Smooth muscle cell (in vitro differentiated cells): ENCODE data around the gene SDC1. TPM values are rescaled to one million over a fixed set of nuclear protein-coding genes. Genes with fewer than 3 reads are reported as not detected.

Experiments
- DNase-seq: peaks from one replicate; lab custom pipeline; 2025; ENCODE audit not compliant: unreplicated experiment; lab: John Stamatoyannopoulos, UW
- H2AFZ ChIP-seq: fragments of 200-600 bp; sonication (generic); 2 replicates; pipeline ENCODE4 v1.6.0; 2016; ENCODE audit warnings: antibody characterized with exemption, low read depth, mild to moderate bottlenecking
- H3F3A ChIP-seq: fragments of 200-600 bp; sonication (generic); 2 replicates; pipeline ENCODE4 v1.6.0; 2017; ENCODE audit warnings: antibody characterized with exemption, low read depth
- H3K27ac ChIP-seq: fragments of 200-600 bp; sonication (generic); 2 replicates; pipeline ENCODE4 v1.5.1; 2016; ENCODE audit warnings: low read depth, mild to moderate bottlenecking
- H3K27me3 ChIP-seq: fragments of 200-600 bp; sonication (generic); 2 replicates; pipeline ENCODE4 v1.6.1; 2016; ENCODE audit warnings: low read depth, mild to moderate bottlenecking
- H3K36me3 ChIP-seq: fragments of 200-600 bp; sonication (generic); 2 replicates; pipeline ENCODE4 v1.5.1; 2016; ENCODE audit warnings: low read depth
- H3K4me1 ChIP-seq: fragments of 200-600 bp; sonication (generic); 2 replicates; pipeline ENCODE4 v1.5.1; 2016; ENCODE audit warnings: low read depth
- H3K4me2 ChIP-seq: fragments of 200-600 bp; sonication (generic); 2 replicates; pipeline ENCODE4 v1.6.0; 2016; ENCODE audit warnings: mild to moderate bottlenecking
- H3K4me3 ChIP-seq: fragments of 200-600 bp; sonication (generic); 2 replicates; pipeline ENCODE4 v1.5.1; 2016; ENCODE audit warnings: mild to moderate bottlenecking
- H3K79me2 ChIP-seq: fragments of 200-600 bp; sonication (generic); 2 replicates; pipeline ENCODE4 v1.6.0; 2016; ENCODE audit warnings: low read depth, mild to moderate bottlenecking
- H3K9ac ChIP-seq: fragments of 200-600 bp; sonication (generic); 2 replicates; pipeline ENCODE4 v1.6.0; 2016; ENCODE audit warnings: low read depth
- H3K9me3 ChIP-seq: fragments of 200-600 bp; sonication (generic); replicated peaks from 2 replicates; pipeline ENCODE4 v1.5.1; 2016; ENCODE audit warnings: low read depth
- H4K20me1 ChIP-seq: fragments of 200-600 bp; sonication (generic); 2 replicates; pipeline ENCODE4 v1.6.0; 2016; ENCODE audit warnings: low read depth
- CTCF ChIP-seq: fragments of 200-600 bp; sonication (generic); IDR thresholded peaks from 2 replicates; pipeline ENCODE4 v1.5.1; 2017; ENCODE audit warnings: borderline replicate concordance, mild to moderate bottlenecking, antibody characterized with exemption; ENCODE audit not compliant: insufficient read depth, poor library complexity, severe bottlenecking
- WGBS: methylation state at CpG from one replicate; pipeline ENCODE4 v1.1.7; 2016; ENCODE audit warnings: low lambda C conversion rate; 5-methylcytosine and 5-hydroxymethylcytosine counted together
- polyA plus RNA-seq: library from polyadenylated mRNA; unstranded; fragments of >200 nt; fragmentation: Nextera tagmentation; extraction: Ambion mirVana; gene quantifications from 2 replicates; pipeline ENCODE4 v1.2.1, GENCODE V29; 2016
- total RNA-seq: library from RNA; depleted of rRNA; stranded (reverse); fragments of >200 nt; gene quantifications from 2 replicates; pipeline ENCODE4 v1.2.3, GENCODE V29; 2014

Gene SDC1
- total and polyA plus RNA-seq, 2 experiments from 2014 or later: 61.0 to 88.1 TPM

DNA sequence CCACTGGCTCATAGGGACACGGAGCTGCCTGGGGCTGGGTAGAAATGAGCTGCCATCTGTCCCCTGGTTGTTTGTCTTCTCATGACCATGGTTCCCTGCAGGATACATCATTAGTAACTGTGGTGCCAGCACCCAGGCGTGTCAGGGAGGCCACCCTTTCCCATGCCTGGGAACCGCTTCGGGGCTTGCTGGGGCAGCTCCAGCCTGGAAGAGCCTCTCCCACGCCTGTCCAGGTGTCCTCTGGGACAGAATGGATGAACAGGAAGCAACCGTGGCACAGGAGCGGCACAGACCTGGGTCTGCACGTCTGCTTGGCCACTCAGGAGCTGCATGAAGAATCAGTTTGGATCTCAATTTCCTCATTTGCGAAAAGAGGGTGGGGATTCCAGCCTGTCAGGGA, 34.8 kb downstream of the SDC1 start:
- no peak overlapping the region for H3K9ac ChIP-seq
- H3K36me3 ChIP-seq: no peaks in the 10 kb centered on the region
- no peaks in the 10 kb centered on the region for H3K79me2 ChIP-seq
- H2AFZ ChIP-seq: no peak overlapping the region
- no peaks in the 10 kb centered on the region for H4K20me1 ChIP-seq
- no peaks in the 10 kb centered on the region for H3K27me3 ChIP-seq
- H3K4me3 ChIP-seq: no peak overlapping the region
- peaks cover 44% of the 10 kb centered on the region for H3K4me1 ChIP-seq
- no peak overlapping the region for H3K4me2 ChIP-seq
- no peak for TF ChIP-seq CTCF
- H3F3A ChIP-seq: peaks cover 4% of the 10 kb centered on the region
- no peaks in the 10 kb centered on the region for H3K9me3 ChIP-seq
- WGBS: 92% methylated on average over 9 of the region's 9 CpGs
- no peak for DNase-seq
- no peak overlapping the region for H3K27ac ChIP-seq

DNA sequence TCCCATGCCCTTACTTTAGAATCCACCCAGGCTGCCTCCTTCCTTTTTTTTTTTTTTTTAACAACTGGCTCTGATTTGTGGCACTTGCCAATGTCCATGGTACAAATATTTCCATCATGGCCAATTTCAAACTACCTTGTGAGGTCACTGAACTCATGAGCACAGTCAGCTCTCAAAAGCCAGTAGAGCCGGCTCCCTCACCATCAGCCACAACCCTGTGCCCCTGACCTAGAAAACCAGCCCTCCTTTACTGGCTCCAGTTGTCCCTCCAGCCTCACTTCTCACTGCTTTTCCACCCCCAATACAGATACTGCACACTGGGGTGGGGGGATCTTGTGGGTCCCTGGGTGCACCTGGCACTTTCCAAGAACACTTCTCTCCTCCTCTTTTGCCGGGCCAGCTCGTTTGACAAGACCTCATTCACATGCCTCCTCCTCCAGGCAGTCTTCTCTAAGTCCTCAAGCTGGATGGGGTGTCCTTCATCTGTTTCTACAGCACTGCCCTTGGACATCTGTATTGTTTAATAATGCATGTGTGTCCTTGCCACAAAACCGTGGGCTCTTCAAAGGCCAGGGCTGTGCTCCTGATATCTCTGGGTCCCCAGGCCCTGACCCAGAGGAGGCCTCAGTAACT, 35.5 kb downstream of the SDC1 start:
- DNase-seq: no peak
- Histone ChIP-seq H3K4me3 (no peak overlapping the region), H3K27ac (no peak overlapping the region), H3K9me3 (no peaks in the 10 kb centered on the region), H3K9ac (no peak overlapping the region), H3F3A (peaks cover 4% of the 10 kb centered on the region), H3K36me3 (no peaks in the 10 kb centered on the region), H3K4me2 (no peak overlapping the region), H3K27me3 (no peaks in the 10 kb centered on the region), H3K79me2 (no peaks in the 10 kb centered on the region), H3K4me1 (peaks cover 45% of the 10 kb centered on the region), H2AFZ (no peak overlapping the region), H4K20me1 (no peaks in the 10 kb centered on the region)
- no peak for TF ChIP-seq CTCF
- 81% methylated on average over 4 of the region's 4 CpGs for WGBS

DNA sequence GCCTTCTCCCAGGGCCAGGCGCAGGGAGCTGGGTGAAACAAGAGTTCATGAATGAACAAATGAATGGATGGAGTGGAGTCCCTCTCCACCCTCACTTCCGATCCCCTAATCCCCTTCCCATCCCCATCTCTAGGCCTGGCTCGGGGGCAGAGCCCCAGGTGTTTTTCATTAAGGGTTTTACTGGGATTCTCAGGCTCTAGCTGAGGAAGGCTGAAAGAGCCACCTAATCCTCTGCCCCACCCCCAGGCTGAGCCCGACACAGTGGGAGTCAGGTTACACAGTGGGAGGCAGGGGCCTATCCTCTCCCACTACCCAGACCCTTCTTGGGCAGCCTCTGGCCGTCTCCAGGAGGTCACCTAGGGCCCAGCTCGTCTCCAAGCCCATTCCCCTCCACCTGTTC, 36.1 kb downstream of the SDC1 start:
- H3K4me2 ChIP-seq: no peak overlapping the region
- no peak overlapping the region for H3K4me3 ChIP-seq
- H3K9ac ChIP-seq: no peak overlapping the region
- DNase-seq: no peak
- no peak for TF ChIP-seq CTCF
- no peak overlapping the region for H3K27ac ChIP-seq
- no peaks in the 10 kb centered on the region for H3K36me3 ChIP-seq
- WGBS: 31% methylated on average over 6 of the region's 6 CpGs
- H3K79me2 ChIP-seq: no peaks in the 10 kb centered on the region
- no peaks in the 10 kb centered on the region for H3K27me3 ChIP-seq
- no peak overlapping the region for H2AFZ ChIP-seq
- peaks cover 4% of the 10 kb centered on the region for H3F3A ChIP-seq
- no peaks in the 10 kb centered on the region for H3K9me3 ChIP-seq
- peaks cover 45% of the 10 kb centered on the region for H3K4me1 ChIP-seq
- no peaks in the 10 kb centered on the region for H4K20me1 ChIP-seq

DNA sequence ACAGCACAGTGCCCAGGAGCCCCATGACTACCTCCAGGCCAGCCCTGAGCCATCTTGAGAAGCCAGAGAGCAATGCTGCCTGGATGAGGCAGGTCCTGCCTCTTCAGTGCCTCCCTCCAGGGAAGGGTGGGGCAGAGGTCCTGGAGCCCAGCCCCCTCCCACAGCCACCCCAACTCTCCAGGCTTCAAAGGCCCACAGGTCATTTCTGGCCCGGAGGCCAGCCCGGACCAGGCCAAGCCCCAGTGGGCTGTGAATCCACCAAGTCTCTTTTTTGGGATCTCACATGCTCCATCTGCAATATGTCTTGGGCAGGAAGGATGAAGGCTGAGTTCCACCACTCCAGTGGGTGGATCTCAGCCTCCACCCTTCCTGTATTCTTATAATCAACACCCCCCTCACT, 36.7 kb downstream of the SDC1 start:
- Histone ChIP-seq H3K36me3 (no peaks in the 10 kb centered on the region), H3K27me3 (no peaks in the 10 kb centered on the region), H3K27ac (no peak overlapping the region), H3K4me2 (no peak overlapping the region), H3F3A (peaks cover 4% of the 10 kb centered on the region), H2AFZ (no peak overlapping the region), H3K4me1 (peaks cover 45% of the 10 kb centered on the region), H3K79me2 (no peaks in the 10 kb centered on the region), H3K9me3 (no peaks in the 10 kb centered on the region), H3K9ac (no peak overlapping the region), H4K20me1 (no peaks in the 10 kb centered on the region), H3K4me3 (no peak overlapping the region)
- TF ChIP-seq CTCF: no peak
- no peak for DNase-seq
- WGBS: 96% methylated on average over 2 of the region's 2 CpGs
